ENCODE measurements around the gene ELOVL5.

The ELOVL5 gene

GRCh38 chr6:53280207-53280606 is 68.5 kb downstream of the ELOVL5 start:
- no peak for DNase-seq (ENCODE audit: low read depth in 2 of 2, low spot score in 1 of 2)

GRCh38 chr6:53279293-53279692 is 69.5 kb downstream of the ELOVL5 start:
- no peak for DNase-seq (ENCODE audit: low read depth in 2 of 2, low spot score in 1 of 2)

- DNase-seq (ENCODE audit: low read depth in 2 of 2, low spot score in 1 of 2), result no peak
These were observed 75.4 kb downstream of the ELOVL5 start for GRCh38 chr6:53273370-53273769.

- no peak for DNase-seq (ENCODE audit: low read depth in 2 of 2, low spot score in 1 of 2)
These were observed 78.9 kb downstream of the ELOVL5 start for GRCh38 chr6:53269827-53270226.

GRCh38 chr6:53268858-53269608 is 79.7 kb downstream of the ELOVL5 start:
- no peak for DNase-seq (ENCODE audit: low read depth in 2 of 2, low spot score in 1 of 2)

GRCh38 chr6:53266553-53267090 is 82.1 kb downstream of the ELOVL5 start:
- DNase-seq (ENCODE audit: low read depth in 2 of 2, low spot score in 1 of 2), result no peak

GRCh38 chr6:53264915-53265607 is 83.7 kb downstream of the ELOVL5 start:
- DNase-seq (ENCODE audit: low read depth in 2 of 2, low spot score in 1 of 2), result no peak

GRCh38 chr6:53264337-53264736 is 84.4 kb downstream of the ELOVL5 start:
- DNase-seq (ENCODE audit: low read depth in 2 of 2, low spot score in 1 of 2), result no peak

GRCh38 chr6:53263917-53264316 is 84.8 kb downstream of the ELOVL5 start:
- DNase-seq (ENCODE audit: low read depth in 2 of 2, low spot score in 1 of 2), result no peak

- DNase-seq (ENCODE audit: low read depth in 2 of 2, low spot score in 1 of 2), result no peak
These were observed 88.7 kb downstream of the ELOVL5 start for GRCh38 chr6:53259860-53260580.

- no peak for DNase-seq (ENCODE audit: low read depth in 2 of 2, low spot score in 1 of 2)
These were observed 90.0 kb downstream of the ELOVL5 start for GRCh38 chr6:53258774-53259155.

- DNase-seq (ENCODE audit: low read depth in 2 of 2, low spot score in 1 of 2), result no peak
These were observed 90.5 kb downstream of the ELOVL5 start for GRCh38 chr6:53258076-53258773.

GRCh38 chr6:53257533-53257932 is 91.2 kb downstream of the ELOVL5 start:
- no peak for DNase-seq (ENCODE audit: low read depth in 2 of 2, low spot score in 1 of 2)

GRCh38 chr6:53257001-53257400 is 91.7 kb downstream of the ELOVL5 start:
- no peak for DNase-seq (ENCODE audit: low read depth in 2 of 2, low spot score in 1 of 2)

GRCh38 chr6:53252177-53252692 is 96.5 kb downstream of the ELOVL5 start:
- no peak for DNase-seq (ENCODE audit: low read depth in 2 of 2, low spot score in 1 of 2)

GRCh38 chr6:53251033-53251672 is 97.6 kb downstream of the ELOVL5 start:
- DNase-seq (ENCODE audit: low read depth in 2 of 2, low spot score in 1 of 2), result no peak

GRCh38 chr6:53250176-53251032 is 98.3 kb downstream of the ELOVL5 start:
- DNase-seq (ENCODE audit: low read depth in 2 of 2, low spot score in 1 of 2), result no peak

GRCh38 chr6:53246924-53247323 is 101.8 kb downstream of the ELOVL5 start:
- DNase-seq (ENCODE audit: low read depth in 2 of 2, low spot score in 1 of 2), result no peak

GRCh38 chr6:53244958-53245357 is 103.8 kb downstream of the ELOVL5 start:
- DNase-seq (ENCODE audit: low read depth in 2 of 2, low spot score in 1 of 2), result no peak
